IPS-18a (cell line): ENCODE results near the gene RAPGEF5.

ENCODE experiments used
- H3K27ac ChIP-seq: one replicate; pipeline ENCODE4 v1.5.1; 2013; ENCODE audit warnings: low read length
- H3K27me3 ChIP-seq: one replicate; pipeline ENCODE4 v1.6.1; 2013; ENCODE audit warnings: mild to moderate bottlenecking, low read length; ENCODE audit not compliant: control insufficient read depth, insufficient read depth
- H3K36me3 ChIP-seq: one replicate; pipeline ENCODE4 v1.6.1; 2013; ENCODE audit warnings: low read depth, low read length; ENCODE audit not compliant: control insufficient read depth
- H3K4me1 ChIP-seq: one replicate; pipeline ENCODE4 v1.6.1; 2013; ENCODE audit warnings: low read depth, low read length; ENCODE audit not compliant: control insufficient read depth
- H3K4me3 ChIP-seq: one replicate; pipeline ENCODE4 v1.5.1; 2013; ENCODE audit warnings: low read length
- H3K9ac ChIP-seq: one replicate; pipeline ENCODE4 v1.6.1; 2013; ENCODE audit warnings: mild to moderate bottlenecking, low read length, moderate library complexity
- H3K9me3 ChIP-seq: one replicate; pipeline ENCODE4 v1.6.1; 2013; ENCODE audit warnings: low read depth, low read length; ENCODE audit not compliant: control insufficient read depth

RAPGEF5 gene

DNA sequence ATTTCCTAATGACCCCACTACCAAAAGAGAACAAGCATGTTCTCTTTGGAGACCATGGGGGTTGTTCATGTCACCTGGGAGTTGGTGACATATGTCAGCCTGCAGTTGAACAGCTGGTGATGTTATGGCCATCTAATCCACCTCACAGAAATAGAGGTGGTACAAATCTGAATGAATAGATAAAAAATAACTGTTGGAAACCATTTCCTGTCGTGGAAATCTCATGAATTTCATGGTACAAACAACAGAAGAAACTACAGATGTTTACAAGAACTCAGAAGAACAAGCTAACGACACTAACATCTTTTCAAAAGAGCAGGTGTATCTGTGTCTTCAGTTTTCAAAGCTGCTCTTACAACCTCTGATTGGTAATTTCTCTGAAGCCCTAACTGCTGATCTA is 81.3 kb downstream of the RAPGEF5 start:
- Histone ChIP-seq H3K27ac (no peak overlapping the region), H3K27me3 (no peaks in the 10 kb centered on the region), H3K36me3 (no peaks in the 10 kb centered on the region), H3K9ac (no peak overlapping the region), H3K4me3 (no peak overlapping the region), H3K4me1 (no peaks in the 10 kb centered on the region), H3K9me3 (no peaks in the 10 kb centered on the region)

GRCh38 chr7:22271311-22271710 is 85.6 kb downstream of the RAPGEF5 start:
- Histone ChIP-seq H3K4me1 (peaks cover 24% of the 10 kb centered on the region), H3K4me3 (no peak overlapping the region), H3K36me3 (no peaks in the 10 kb centered on the region), H3K27ac (no peak overlapping the region), H3K9me3 (no peaks in the 10 kb centered on the region), H3K27me3 (no peaks in the 10 kb centered on the region), H3K9ac (no peak overlapping the region)

DNA sequence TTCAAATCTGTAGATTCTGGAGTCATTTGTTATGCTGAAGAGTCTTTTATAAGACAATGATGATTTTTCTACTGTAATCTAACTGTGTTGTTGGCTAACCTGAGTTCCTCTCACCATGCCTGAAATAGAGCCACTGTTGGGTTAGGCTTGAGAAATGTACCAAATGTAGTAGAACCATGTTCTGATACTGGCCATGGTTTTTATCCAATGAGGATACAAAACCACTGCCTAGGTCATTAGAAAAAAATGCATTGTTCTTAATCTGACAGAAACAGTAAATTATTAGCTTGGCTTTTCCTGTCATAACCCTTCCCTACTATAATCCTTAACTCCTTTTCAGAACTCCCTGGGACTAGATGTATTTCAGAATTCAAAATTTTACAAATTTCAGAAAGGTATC is 86.6 kb downstream of the RAPGEF5 start:
- H3K27me3 ChIP-seq: no peaks in the 10 kb centered on the region
- no peak overlapping the region for H3K4me3 ChIP-seq
- no peak overlapping the region for H3K27ac ChIP-seq
- no peak overlapping the region for H3K9ac ChIP-seq
- no peaks in the 10 kb centered on the region for H3K9me3 ChIP-seq
- H3K36me3 ChIP-seq: no peaks in the 10 kb centered on the region
- peaks cover 24% of the 10 kb centered on the region for H3K4me1 ChIP-seq

- peaks cover 24% of the 10 kb centered on the region for H3K4me1 ChIP-seq
- no peak overlapping the region for H3K4me3 ChIP-seq
- H3K27ac ChIP-seq: no peak overlapping the region
- H3K9me3 ChIP-seq: no peaks in the 10 kb centered on the region
- H3K36me3 ChIP-seq: no peaks in the 10 kb centered on the region
- H3K9ac ChIP-seq: no peak overlapping the region
- no peaks in the 10 kb centered on the region for H3K27me3 ChIP-seq
These were observed 87.0 kb downstream of the RAPGEF5 start for GRCh38 chr7:22269963-22270362.

DNA sequence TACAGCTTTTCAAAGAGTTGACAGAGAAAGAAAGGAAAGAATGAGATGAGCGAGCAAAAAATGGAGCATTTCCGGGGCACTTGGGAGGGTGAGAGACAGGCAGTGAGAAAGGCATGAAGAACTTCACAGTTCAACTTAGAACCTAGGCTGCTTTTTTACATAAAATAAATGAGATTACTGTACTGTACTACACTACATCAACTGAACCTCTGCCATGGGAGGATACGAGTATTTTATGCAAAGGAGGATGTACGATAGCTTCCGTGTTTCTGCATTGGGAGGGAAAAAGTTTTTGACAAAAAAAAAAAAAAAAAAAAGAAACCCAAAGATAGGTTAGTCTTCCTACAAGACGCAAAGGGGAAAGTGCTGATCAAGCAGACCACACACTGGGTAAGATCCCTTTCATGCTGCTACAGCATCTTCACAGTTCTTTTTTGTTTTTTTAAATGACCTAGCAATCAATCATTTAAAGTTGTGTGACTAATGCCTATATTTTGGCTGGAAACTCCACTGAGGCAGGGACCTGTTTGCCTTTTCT is 88.0 kb downstream of the RAPGEF5 start:
- no peak overlapping the region for H3K27ac ChIP-seq
- no peaks in the 10 kb centered on the region for H3K36me3 ChIP-seq

GRCh38 chr7:22267930-22268615 is 88.9 kb downstream of the RAPGEF5 start:
- H3K9me3 ChIP-seq: no peaks in the 10 kb centered on the region
- no peak overlapping the region for H3K4me3 ChIP-seq
- H3K36me3 ChIP-seq: no peaks in the 10 kb centered on the region
- H3K27me3 ChIP-seq: no peaks in the 10 kb centered on the region
- no peak overlapping the region for H3K9ac ChIP-seq
- no peak overlapping the region for H3K27ac ChIP-seq
- H3K4me1 ChIP-seq: peaks cover 24% of the 10 kb centered on the region

More for the DNA sequence above, 88.0 kb downstream of the RAPGEF5 start:
- Histone ChIP-seq H3K9me3 (no peaks in the 10 kb centered on the region), H3K4me3 (no peak overlapping the region), H3K4me1 (peaks cover 24% of the 10 kb centered on the region), H3K9ac (no peak overlapping the region), H3K27me3 (no peaks in the 10 kb centered on the region)

- no peaks in the 10 kb centered on the region for H3K9me3 ChIP-seq
- H3K27ac ChIP-seq: no peak overlapping the region
- no peak overlapping the region for H3K4me3 ChIP-seq
- no peaks in the 10 kb centered on the region for H3K36me3 ChIP-seq
- peaks cover under 1% of the 10 kb centered on the region for H3K4me1 ChIP-seq
- H3K9ac ChIP-seq: no peak overlapping the region
- H3K27me3 ChIP-seq: no peaks in the 10 kb centered on the region
These were observed 94.4 kb downstream of the RAPGEF5 start for GRCh38 chr7:22262538-22262937.

DNA sequence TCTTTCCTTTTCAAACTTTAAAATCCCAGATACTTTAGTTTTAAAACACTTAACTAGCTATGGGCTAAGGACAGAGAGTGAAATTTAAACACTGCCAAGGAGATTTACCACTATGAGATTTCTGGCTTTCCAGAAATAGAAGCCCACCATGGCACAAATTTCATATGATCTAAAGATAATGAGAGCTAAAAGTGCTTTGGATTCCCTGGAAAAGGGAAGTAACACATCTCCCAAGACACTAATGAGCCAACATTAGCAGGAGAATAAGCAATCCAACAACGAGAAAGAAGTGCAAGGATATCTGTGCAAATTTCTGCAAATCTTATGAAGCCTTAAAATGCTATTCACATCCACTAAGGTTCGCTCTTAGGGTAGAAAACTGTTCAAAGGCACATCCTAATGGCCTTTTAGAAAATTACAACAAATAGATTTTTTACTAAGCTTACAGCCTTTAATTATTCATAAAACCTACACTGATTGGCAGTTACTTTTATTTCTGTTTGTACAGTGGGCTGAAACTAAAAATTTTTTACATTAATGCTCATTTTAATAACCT is 100.3 kb downstream of the RAPGEF5 start:
- H3K27ac ChIP-seq: no peak overlapping the region

GRCh38 chr7:22255834-22256233 is 101.1 kb downstream of the RAPGEF5 start:
- Histone ChIP-seq H3K4me3 (no peak overlapping the region), H3K4me1 (peaks cover 32% of the 10 kb centered on the region), H3K27ac (no peak overlapping the region), H3K9ac (no peak overlapping the region), H3K36me3 (no peaks in the 10 kb centered on the region), H3K27me3 (no peaks in the 10 kb centered on the region), H3K9me3 (no peaks in the 10 kb centered on the region)

More for the DNA sequence above, 100.3 kb downstream of the RAPGEF5 start:
- H3K9me3 ChIP-seq: no peaks in the 10 kb centered on the region
- H3K27me3 ChIP-seq: no peaks in the 10 kb centered on the region
- peaks cover 26% of the 10 kb centered on the region for H3K4me1 ChIP-seq
- no peak overlapping the region for H3K9ac ChIP-seq
- H3K36me3 ChIP-seq: no peaks in the 10 kb centered on the region
- no peak overlapping the region for H3K4me3 ChIP-seq

GRCh38 chr7:22255342-22255741 is 101.6 kb downstream of the RAPGEF5 start:
- Histone ChIP-seq H3K27me3 (no peaks in the 10 kb centered on the region), H3K4me1 (peaks cover 32% of the 10 kb centered on the region), H3K27ac (no peak overlapping the region), H3K4me3 (no peak overlapping the region), H3K9me3 (no peaks in the 10 kb centered on the region), H3K9ac (no peak overlapping the region), H3K36me3 (no peaks in the 10 kb centered on the region)

- Histone ChIP-seq H3K9me3 (no peaks in the 10 kb centered on the region), H3K36me3 (no peaks in the 10 kb centered on the region), H3K9ac (no peak overlapping the region), H3K27ac (no peak overlapping the region), H3K4me3 (no peak overlapping the region), H3K27me3 (no peaks in the 10 kb centered on the region), H3K4me1 (peaks cover 36% of the 10 kb centered on the region)
These were observed 103.9 kb downstream of the RAPGEF5 start for GRCh38 chr7:22252936-22253536.
